GM12878 (cell line): ENCODE results near the gene TPCN2.

Source experiments
- EP300 ChIP-seq, 2 experiments: fragments of 150-350 bp in 1 of 2; IDR thresholded peaks; 2 replicates each; pipeline ENCODE4 v1.6.1; 2011 to 2012; ENCODE audit warnings: low read depth in 2 of 2, low read length in 2 of 2, borderline replicate concordance in 1 of 2, improper control_type of control experiment in 1 of 2, inconsistent platforms in 1 of 2; ENCODE audit not compliant: control insufficient read depth in 1 of 2
- EZH2 ChIP-seq: IDR thresholded peaks from 2 replicates; pipeline ENCODE4 v1.6.1; 2012; ENCODE audit warnings: low read depth, mild to moderate bottlenecking, control low read depth, inconsistent platforms, low read length, borderline replicate concordance; ENCODE audit not compliant: control insufficient read depth
- FOXM1 ChIP-seq: IDR thresholded peaks from 2 replicates; pipeline ENCODE4 v1.6.1; 2012; ENCODE audit warnings: low read depth, mild to moderate bottlenecking, inconsistent platforms, low read length, moderate library complexity
- HDAC2 ChIP-seq: fragments of 200-600 bp; sonication (generic); IDR thresholded peaks from 2 replicates; pipeline ENCODE4 v1.6.1; 2017
- NRF1 ChIP-seq: conservative IDR thresholded peaks from 2 replicates; pipeline ENCODE4 v1.6.1; 2011; ENCODE audit warnings: mild to moderate bottlenecking, low read depth, low read length, improper control_type of control experiment
- PAX8 ChIP-seq: fragments of 450-650 bp; IDR thresholded peaks from 2 replicates; pipeline ENCODE4 v1.6.1; 2017; ENCODE audit warnings: mild to moderate bottlenecking, moderate library complexity
- ZNF274 ChIP-seq: IDR thresholded peaks from one replicate; pipeline ENCODE4 v1.8.0; 2011; ENCODE audit not compliant: insufficient read length, insufficient read depth
- TF ChIP-seq, protein P1 (sequence below), 3 experiments: IDR thresholded peaks in 2 of 3; conservative IDR thresholded peaks in 1 of 3; 2 replicates each; pipeline ENCODE4 v1.5.1; 2011; ENCODE audit warnings: low read depth in 3 of 3, low read length in 3 of 3, mild to moderate bottlenecking in 3 of 3, control low read depth in 2 of 3, moderate library complexity in 2 of 3, inconsistent platforms in 1 of 3, mixed read lengths in 1 of 3; ENCODE audit not compliant: control insufficient read depth in 2 of 3, insufficient read depth in 1 of 3; ENCODE audit errors: extremely low read depth in 1 of 3
- TF ChIP-seq, protein P2 (sequence below): IDR thresholded peaks from 2 replicates; pipeline ENCODE4 v1.6.1; 2011; ENCODE audit warnings: low read depth, low read length, improper control_type of control experiment, borderline replicate concordance

DNA sequence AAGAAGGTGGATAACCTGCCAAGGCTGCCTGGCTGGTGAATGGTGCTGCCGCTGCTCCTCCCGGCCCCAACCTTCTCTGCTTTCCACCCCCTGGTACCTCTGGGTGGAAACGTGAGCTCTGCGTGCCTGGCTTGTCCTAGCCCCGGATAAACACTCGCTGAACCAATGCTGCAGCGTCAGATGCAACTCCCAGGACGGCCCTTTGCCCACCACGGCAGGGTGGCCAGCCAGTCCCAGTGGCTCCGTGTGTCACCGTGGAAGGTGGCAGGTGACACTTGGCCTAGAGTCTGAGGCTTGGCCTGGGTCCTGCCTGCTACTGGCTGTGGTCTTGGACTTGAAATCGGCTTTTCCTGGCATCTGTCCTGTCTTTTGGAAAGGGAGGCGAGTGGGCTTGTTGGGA lies 47.7 kb downstream of the TPCN2 start:
- no peak for TF ChIP-seq EP300 (IDR thresholded peaks at IDR 0.05; ENCODE audit: borderline replicate concordance in 1 of 2, control insufficient read depth in 1 of 2, low read depth in 2 of 2, low read length in 2 of 2)
- no peak for TF ChIP-seq EZH2
- TF ChIP-seq PAX8, result no peak
- TF ChIP-seq, protein P1, sequence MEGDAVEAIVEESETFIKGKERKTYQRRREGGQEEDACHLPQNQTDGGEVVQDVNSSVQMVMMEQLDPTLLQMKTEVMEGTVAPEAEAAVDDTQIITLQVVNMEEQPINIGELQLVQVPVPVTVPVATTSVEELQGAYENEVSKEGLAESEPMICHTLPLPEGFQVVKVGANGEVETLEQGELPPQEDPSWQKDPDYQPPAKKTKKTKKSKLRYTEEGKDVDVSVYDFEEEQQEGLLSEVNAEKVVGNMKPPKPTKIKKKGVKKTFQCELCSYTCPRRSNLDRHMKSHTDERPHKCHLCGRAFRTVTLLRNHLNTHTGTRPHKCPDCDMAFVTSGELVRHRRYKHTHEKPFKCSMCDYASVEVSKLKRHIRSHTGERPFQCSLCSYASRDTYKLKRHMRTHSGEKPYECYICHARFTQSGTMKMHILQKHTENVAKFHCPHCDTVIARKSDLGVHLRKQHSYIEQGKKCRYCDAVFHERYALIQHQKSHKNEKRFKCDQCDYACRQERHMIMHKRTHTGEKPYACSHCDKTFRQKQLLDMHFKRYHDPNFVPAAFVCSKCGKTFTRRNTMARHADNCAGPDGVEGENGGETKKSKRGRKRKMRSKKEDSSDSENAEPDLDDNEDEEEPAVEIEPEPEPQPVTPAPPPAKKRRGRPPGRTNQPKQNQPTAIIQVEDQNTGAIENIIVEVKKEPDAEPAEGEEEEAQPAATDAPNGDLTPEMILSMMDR (IDR thresholded peaks at IDR 0.05 in 2 of 3, conservative IDR thresholded peaks at IDR 0.05 in 1 of 3; ENCODE audit: control insufficient read depth in 2 of 3, extremely low read depth in 1 of 3, insufficient read depth in 1 of 3, low read depth in 3 of 3, low read length in 3 of 3), result no peak
- TF ChIP-seq HDAC2, result no peak
- TF ChIP-seq, protein P2, sequence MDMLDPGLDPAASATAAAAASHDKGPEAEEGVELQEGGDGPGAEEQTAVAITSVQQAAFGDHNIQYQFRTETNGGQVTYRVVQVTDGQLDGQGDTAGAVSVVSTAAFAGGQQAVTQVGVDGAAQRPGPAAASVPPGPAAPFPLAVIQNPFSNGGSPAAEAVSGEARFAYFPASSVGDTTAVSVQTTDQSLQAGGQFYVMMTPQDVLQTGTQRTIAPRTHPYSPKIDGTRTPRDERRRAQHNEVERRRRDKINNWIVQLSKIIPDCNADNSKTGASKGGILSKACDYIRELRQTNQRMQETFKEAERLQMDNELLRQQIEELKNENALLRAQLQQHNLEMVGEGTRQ, result no peak
- TF ChIP-seq NRF1, result no peak
- TF ChIP-seq FOXM1, result no peak
- TF ChIP-seq ZNF274, result no peak
